GM12878 (cell line): ENCODE results near the gene ACE. TPM values are rescaled to one million over a fixed set of nuclear protein-coding genes. Genes with fewer than 3 reads are reported as not detected.

Source experiments
- ATAC-seq: fragments of 200-7000 bp; cut with Tn5 transposase; 3 replicates; pipeline ENCODE4 v1.9.1; 2020; ENCODE audit warnings: mild to moderate bottlenecking, moderate library complexity
- BruUV-seq: library from RNA; stranded (reverse); fragments of 400-500 nt; replicated peaks from 2 replicates; lab custom pipeline; 2021; lab: Mats Ljungman, UMichigan
- CTCF ChIA-PET: fragments of 300-600 bp; sonication (Branson Sonifier 250); formaldehyde crosslinking; extraction: SDS; loops from one replicate; lab custom pipeline; 2021; ENCODE audit warnings: inconsistent platforms; lab: Yijun Ruan, JAX
- POLR2A ChIA-PET: fragments of 350-600 bp; formaldehyde crosslinking; extraction: SDS; loops from one replicate; lab custom pipeline; 2021; ENCODE audit warnings: inconsistent platforms; lab: Charles Lee
- RAD21 ChIA-PET: fragments of 300-600 bp; sonication (Branson Sonifier 250); formaldehyde crosslinking; loops from one replicate; lab custom pipeline; 2023; ENCODE audit warnings: antibody characterized with exemption; ENCODE audit not compliant: unreplicated experiment; lab: Charles Lee
- SMC1A ChIA-PET: fragments of 300-600 bp; sonication (Branson Sonifier 250); formaldehyde crosslinking; loops from one replicate; lab custom pipeline; 2023; ENCODE audit not compliant: unreplicated experiment, uncharacterized antibody; lab: Charles Lee
- DNase-seq: peaks from one replicate; pipeline ENCODE4 v3.0.0-alpha.2; 2011; ENCODE audit warnings: low read depth, low spot score
- FAIRE-seq: peaks from 3 replicates; lab custom pipeline; 2011; peaks lifted over from hg19 to GRCh38; lab: Jason Lieb, UNC
- H2AFZ ChIP-seq: 2 replicates; pipeline ENCODE4 v1.6.0; 2011; ENCODE audit warnings: low read depth, low read length, control low read depth; ENCODE audit not compliant: control insufficient read depth
- H3K27ac ChIP-seq: 2 replicates; pipeline ENCODE4 v1.5.1; 2011; ENCODE audit warnings: control low read depth; ENCODE audit not compliant: control insufficient read depth, insufficient read depth
- H3K27me3 ChIP-seq, 2 experiments: replicated peaks in 1 of 2; 2 replicates each; pipeline versions ENCODE4 v1.6.0 to v1.6.1; 2011; ENCODE audit warnings: low read length in 1 of 2; ENCODE audit not compliant: control insufficient read depth in 2 of 2, insufficient read depth in 2 of 2
- H3K36me3 ChIP-seq, 2 experiments: 2 replicates each; pipeline ENCODE4 v1.5.1; 2011; ENCODE audit warnings: low read length in 1 of 2; ENCODE audit not compliant: control insufficient read depth in 2 of 2, insufficient read depth in 2 of 2
- H3K4me1 ChIP-seq: 2 replicates; pipeline ENCODE4 v1.6.1; 2011; ENCODE audit warnings: mild to moderate bottlenecking, low read length, moderate library complexity, mixed read lengths; ENCODE audit not compliant: control insufficient read depth, insufficient read depth
- H3K4me2 ChIP-seq: 2 replicates; pipeline ENCODE4 v1.6.0; 2011; ENCODE audit warnings: control low read depth; ENCODE audit not compliant: control insufficient read depth, insufficient read depth
- H3K4me3 ChIP-seq: fragments of 200-600 bp; sonication (generic); 2 replicates; pipeline ENCODE4 v1.5.1; 2016
- H3K79me2 ChIP-seq: 2 replicates; pipeline ENCODE4 v1.6.0; 2011; ENCODE audit warnings: low read length; ENCODE audit not compliant: control insufficient read depth, insufficient read depth
- H3K9ac ChIP-seq: 2 replicates; pipeline ENCODE4 v1.8.0; 2011; ENCODE audit warnings: low read length, control low read depth, mixed read lengths; ENCODE audit not compliant: control insufficient read depth, insufficient read depth
- H3K9me3 ChIP-seq: replicated peaks from 3 replicates; pipeline ENCODE4 v1.5.1; 2011; ENCODE audit warnings: mild to moderate bottlenecking, low read length; ENCODE audit not compliant: control insufficient read depth, insufficient read depth
- H4K20me1 ChIP-seq: 2 replicates; pipeline ENCODE4 v1.6.0; 2011; ENCODE audit not compliant: control insufficient read depth, insufficient read depth
- CHD1 ChIP-seq: IDR thresholded peaks from 2 replicates; pipeline ENCODE4 v1.6.1; 2012; ENCODE audit warnings: low read depth, low read length, improper control_type of control experiment
- DPF2 ChIP-seq: fragments of 450-650 bp; IDR thresholded peaks from 2 replicates; pipeline ENCODE4 v1.6.1; 2017; ENCODE audit warnings: mild to moderate bottlenecking
- FOXK2 ChIP-seq: fragments of 450-650 bp; IDR thresholded peaks from 2 replicates; pipeline ENCODE4 v1.6.1; 2017; ENCODE audit warnings: mild to moderate bottlenecking, moderate library complexity
- GABPA ChIP-seq: IDR thresholded peaks from 2 replicates; pipeline ENCODE4 v1.6.1; 2014; ENCODE audit warnings: antibody characterized with exemption, low read depth, mild to moderate bottlenecking, inconsistent platforms
- GATAD2B ChIP-seq: fragments of 450-650 bp; conservative IDR thresholded peaks from 2 replicates; pipeline ENCODE4 v1.6.1; 2017; ENCODE audit warnings: low read depth, mild to moderate bottlenecking, moderate library complexity
- PAX5 ChIP-seq: IDR thresholded peaks from 2 replicates; pipeline ENCODE4 v1.6.1; 2011; ENCODE audit warnings: low read depth, low read length, borderline replicate concordance
- SIN3A ChIP-seq: IDR thresholded peaks from 2 replicates; pipeline ENCODE4 v1.6.1; 2012; ENCODE audit warnings: low read depth, low read length, improper control_type of control experiment
- WGBS: methylation state at CpG from one replicate; pipeline ENCODE4 v1.1.6; 2016; ENCODE audit warnings: low lambda C conversion rate; ENCODE audit not compliant: insufficient replicate concordance, insufficient coverage; ENCODE audit errors: missing lambda C conversion rate; 5-methylcytosine and 5-hydroxymethylcytosine counted together
- in situ Hi-C: fragments of 300-500 bp; cut with MboI; formaldehyde crosslinking; loops from 9 replicates; pipeline ENCODE4 v1.14.3; 2018; ENCODE audit warnings: mixed read lengths
- intact Hi-C: fragments of 100-400 bp; cut with micrococcal nuclease; formaldehyde crosslinking; loops from one replicate; pipeline ENCODE4 v1.14.2; 2022; ENCODE audit not compliant: unreplicated experiment
- polyA plus RNA-seq, 11 experiments: library from polyadenylated mRNA; depleted of rRNA in 4 of 11; unstranded in 6 of 11; stranded (reverse) in 5 of 11; fragments of >200 nt; fragmentation: Nextera tagmentation in 4 of 11; fragmentation: Illumina TruSeq in 1 of 11; extraction: Ambion mirVana in 4 of 11; extraction: Trizol in 1 of 11; gene quantifications; 1 replicate in 1 of 11; 2 replicates in 10 of 11; pipeline versions ENCODE4 v1.2.1 to v1.2.3, GENCODE V29; 2011 to 2016; ENCODE audit warnings: inconsistent platforms in 2 of 11, missing spikeins in 2 of 11, low read depth in 1 of 11
- total RNA-seq, 4 experiments: library from RNA; depleted of rRNA in 3 of 4; stranded (reverse); fragments of >200 nt in 3 of 4; fragmentation: Illumina TruSeq in 1 of 4; extraction: Trizol in 1 of 4; gene quantifications; 2 replicates each; pipeline versions ENCODE4 v1.2.1 to v1.2.3, GENCODE V29; 2013 to 2021
- TF ChIP-seq, protein P1 (sequence below): fragments of 450-650 bp; IDR thresholded peaks from 2 replicates; pipeline ENCODE4 v1.6.1; 2016; ENCODE audit warnings: mild to moderate bottlenecking, moderate library complexity, borderline replicate concordance
- TF ChIP-seq, protein P2 (sequence below): IDR thresholded peaks from 2 replicates; pipeline ENCODE4 v1.6.1; 2012; ENCODE audit warnings: low read depth, low read length, improper control_type of control experiment
- TF ChIP-seq, protein P3 (sequence below): fragments of 150-350 bp; IDR thresholded peaks from 2 replicates; pipeline ENCODE4 v1.6.1; 2014; ENCODE audit warnings: mild to moderate bottlenecking, low read depth, low read length

ACE gene
- total and polyA plus RNA-seq, 10 of the 15 experiments (the other 5 are each of a cell fraction or from before 2014, with no cell fraction given) = 0.46 TPM; not detected in 9

DNA sequence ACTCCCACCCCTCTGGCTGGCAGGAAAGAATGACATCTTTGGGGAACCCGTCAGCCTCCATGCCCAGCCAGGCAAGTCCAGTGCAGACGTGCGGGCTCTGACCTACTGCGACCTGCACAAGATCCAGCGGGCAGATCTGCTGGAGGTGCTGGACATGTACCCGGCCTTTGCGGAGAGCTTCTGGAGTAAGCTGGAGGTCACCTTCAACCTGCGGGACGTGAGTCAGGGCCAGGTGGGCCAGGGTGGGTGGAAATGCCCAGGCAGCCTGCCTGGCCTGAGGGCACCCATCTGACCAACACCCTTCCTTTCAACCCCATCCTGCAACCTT lies 65.3 kb downstream of the ACE start (continued):
- TF ChIP-seq, protein P1, sequence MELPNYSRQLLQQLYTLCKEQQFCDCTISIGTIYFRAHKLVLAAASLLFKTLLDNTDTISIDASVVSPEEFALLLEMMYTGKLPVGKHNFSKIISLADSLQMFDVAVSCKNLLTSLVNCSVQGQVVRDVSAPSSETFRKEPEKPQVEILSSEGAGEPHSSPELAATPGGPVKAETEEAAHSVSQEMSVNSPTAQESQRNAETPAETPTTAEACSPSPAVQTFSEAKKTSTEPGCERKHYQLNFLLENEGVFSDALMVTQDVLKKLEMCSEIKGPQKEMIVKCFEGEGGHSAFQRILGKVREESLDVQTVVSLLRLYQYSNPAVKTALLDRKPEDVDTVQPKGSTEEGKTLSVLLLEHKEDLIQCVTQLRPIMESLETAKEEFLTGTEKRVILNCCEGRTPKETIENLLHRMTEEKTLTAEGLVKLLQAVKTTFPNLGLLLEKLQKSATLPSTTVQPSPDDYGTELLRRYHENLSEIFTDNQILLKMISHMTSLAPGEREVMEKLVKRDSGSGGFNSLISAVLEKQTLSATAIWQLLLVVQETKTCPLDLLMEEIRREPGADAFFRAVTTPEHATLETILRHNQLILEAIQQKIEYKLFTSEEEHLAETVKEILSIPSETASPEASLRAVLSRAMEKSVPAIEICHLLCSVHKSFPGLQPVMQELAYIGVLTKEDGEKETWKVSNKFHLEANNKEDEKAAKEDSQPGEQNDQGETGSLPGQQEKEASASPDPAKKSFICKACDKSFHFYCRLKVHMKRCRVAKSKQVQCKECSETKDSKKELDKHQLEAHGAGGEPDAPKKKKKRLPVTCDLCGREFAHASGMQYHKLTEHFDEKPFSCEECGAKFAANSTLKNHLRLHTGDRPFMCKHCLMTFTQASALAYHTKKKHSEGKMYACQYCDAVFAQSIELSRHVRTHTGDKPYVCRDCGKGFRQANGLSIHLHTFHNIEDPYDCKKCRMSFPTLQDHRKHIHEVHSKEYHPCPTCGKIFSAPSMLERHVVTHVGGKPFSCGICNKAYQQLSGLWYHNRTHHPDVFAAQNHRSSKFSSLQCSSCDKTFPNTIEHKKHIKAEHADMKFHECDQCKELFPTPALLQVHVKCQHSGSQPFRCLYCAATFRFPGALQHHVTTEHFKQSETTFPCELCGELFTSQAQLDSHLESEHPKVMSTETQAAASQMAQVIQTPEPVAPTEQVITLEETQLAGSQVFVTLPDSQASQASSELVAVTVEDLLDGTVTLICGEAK = no peak
- no peak for TF ChIP-seq SIN3A

DNA sequence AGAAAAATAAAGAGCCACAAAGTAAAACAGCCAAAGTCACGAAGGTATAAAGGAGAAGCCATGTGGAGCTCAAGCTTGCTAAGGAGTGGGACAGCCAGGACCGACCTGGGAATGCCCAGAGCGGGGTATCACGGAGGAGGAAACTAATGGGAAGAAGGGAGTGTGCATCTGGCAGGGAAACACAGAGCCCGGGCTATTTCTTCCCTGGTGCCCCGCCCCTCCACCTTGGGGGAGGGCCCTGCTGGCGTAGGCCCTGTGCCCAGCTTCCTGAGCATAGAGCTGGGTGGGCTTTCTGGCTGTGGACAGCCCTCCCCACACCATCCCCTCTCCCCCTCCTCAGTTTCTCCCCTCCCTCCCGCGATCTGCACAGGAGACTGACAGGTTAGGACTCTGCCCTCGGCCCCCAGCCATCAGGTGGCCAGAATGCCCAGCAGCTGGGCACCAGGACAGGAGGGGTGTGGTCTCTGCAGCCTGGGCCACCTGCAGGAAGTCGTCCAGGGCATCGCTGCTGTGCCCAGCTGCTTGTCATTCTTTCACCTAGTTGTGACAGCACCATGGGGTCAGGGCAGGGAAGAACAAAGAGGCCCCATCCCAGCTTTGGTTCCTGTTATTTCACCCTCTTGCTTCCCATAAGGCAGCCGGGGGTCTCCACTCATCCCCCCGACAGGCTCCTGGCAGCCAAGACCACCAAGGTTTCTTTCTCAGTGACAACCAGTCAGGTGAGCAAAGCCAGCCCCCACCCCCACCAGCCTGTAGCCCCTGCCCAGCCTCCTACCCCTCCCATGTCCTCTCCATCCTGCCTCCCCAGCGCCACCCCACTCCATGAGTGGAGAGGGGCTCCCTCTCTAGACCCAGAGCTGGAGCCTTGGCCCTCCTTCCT lies 66.3 kb downstream of the ACE start:
- Histone ChIP-seq H3K79me2 (no peaks in the 10 kb centered on the region), H4K20me1 (no peaks in the 10 kb centered on the region), H3K4me1 (no peaks in the 10 kb centered on the region), H3K36me3 (no peaks in the 10 kb centered on the region), H3K4me2 (no peak overlapping the region), H3K9ac (no peak overlapping the region), H3K27ac (no peak overlapping the region), H3K9me3 (no peaks in the 10 kb centered on the region), H3K4me3 (no peak overlapping the region), H2AFZ (no peak overlapping the region), H3K27me3 (peaks cover 0 to 6% of the 10 kb centered on the region in 2 experiments; a peak in 3 of 4 replicates)
- intact Hi-C loops (no loop called here), in situ Hi-C loops (no loop called here)
- FAIRE-seq = no peak
- no peak for DNase-seq
- BruUV-seq = no TSS peak
- RAD21 ChIA-PET = no interaction called here
- CTCF ChIA-PET = interaction anchor here (0.9 kb wide), 1 partner anchor 69 kb away, joined by 4 read pairs; no protein-coding TSS in a partner anchor
- no peak for ATAC-seq
- SMC1A ChIA-PET = interaction anchor here (0.9 kb wide), 1 partner anchor 20 kb away, joined by 3 read pairs; no protein-coding TSS in a partner anchor
- POLR2A ChIA-PET = interaction anchor here (1.3 kb wide), 1 partner anchor 11 kb away, joined by 3 read pairs; no protein-coding TSS in a partner anchor
- WGBS = 30% methylated on average over 13 of the region's 15 CpGs
- TF ChIP-seq CHD1 = no peak
- TF ChIP-seq FOXK2 = no peak
- TF ChIP-seq GATAD2B = no peak
- TF ChIP-seq, protein P2, sequence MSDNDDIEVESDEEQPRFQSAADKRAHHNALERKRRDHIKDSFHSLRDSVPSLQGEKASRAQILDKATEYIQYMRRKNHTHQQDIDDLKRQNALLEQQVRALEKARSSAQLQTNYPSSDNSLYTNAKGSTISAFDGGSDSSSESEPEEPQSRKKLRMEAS = no peak
- no peak for TF ChIP-seq DPF2
- no peak for TF ChIP-seq PAX5
- TF ChIP-seq, protein P1 = no peak
- TF ChIP-seq, protein P3, sequence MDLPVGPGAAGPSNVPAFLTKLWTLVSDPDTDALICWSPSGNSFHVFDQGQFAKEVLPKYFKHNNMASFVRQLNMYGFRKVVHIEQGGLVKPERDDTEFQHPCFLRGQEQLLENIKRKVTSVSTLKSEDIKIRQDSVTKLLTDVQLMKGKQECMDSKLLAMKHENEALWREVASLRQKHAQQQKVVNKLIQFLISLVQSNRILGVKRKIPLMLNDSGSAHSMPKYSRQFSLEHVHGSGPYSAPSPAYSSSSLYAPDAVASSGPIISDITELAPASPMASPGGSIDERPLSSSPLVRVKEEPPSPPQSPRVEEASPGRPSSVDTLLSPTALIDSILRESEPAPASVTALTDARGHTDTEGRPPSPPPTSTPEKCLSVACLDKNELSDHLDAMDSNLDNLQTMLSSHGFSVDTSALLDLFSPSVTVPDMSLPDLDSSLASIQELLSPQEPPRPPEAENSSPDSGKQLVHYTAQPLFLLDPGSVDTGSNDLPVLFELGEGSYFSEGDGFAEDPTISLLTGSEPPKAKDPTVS = no peak
- no peak for TF ChIP-seq GABPA
